NT2/D1 (cell line): ENCODE measurements around the gene ULK4.

Experiments used
- YY1 ChIP-seq: IDR thresholded peaks from 2 replicates; pipeline ENCODE4 v1.6.1; 2011; ENCODE audit not compliant: insufficient read length, insufficient read depth
- ZNF274 ChIP-seq: IDR thresholded peaks from 2 replicates; pipeline ENCODE4 v1.6.1; 2011; ENCODE audit warnings: mild to moderate bottlenecking, low read depth, low read length

- no peak for TF ChIP-seq ZNF274
- TF ChIP-seq YY1: no peak
Observed at GRCh38 chr3:41464401-41464800, 497.5 kb downstream of the ULK4 start.
